Ovary (tissue), 3 donors: Measurements from ENCODE around the gene CACNA1S.

Experiments used
- EP300 ChIP-seq: sonication (generic); formaldehyde crosslinking; IDR thresholded peaks from one replicate; pipeline ENCODE4 v1.6.1; 2017; ENCODE audit warnings: antibody characterized with exemption
- TF ChIP-seq, protein P1 (sequence below), 3 donors: fragments of 450-650 bp in 2 of 3; fragments of 200-600 bp in 1 of 3; IDR thresholded peaks; one replicate each; pipeline versions ENCODE4 v1.5.1 to v1.8.0; 2016 to 2022; ENCODE audit warnings: antibody characterized with exemption in 3 of 3, mild to moderate bottlenecking in 1 of 3
- donor health status: DM: no; HTN: no; CAD: no.

- TF ChIP-seq, protein P1, sequence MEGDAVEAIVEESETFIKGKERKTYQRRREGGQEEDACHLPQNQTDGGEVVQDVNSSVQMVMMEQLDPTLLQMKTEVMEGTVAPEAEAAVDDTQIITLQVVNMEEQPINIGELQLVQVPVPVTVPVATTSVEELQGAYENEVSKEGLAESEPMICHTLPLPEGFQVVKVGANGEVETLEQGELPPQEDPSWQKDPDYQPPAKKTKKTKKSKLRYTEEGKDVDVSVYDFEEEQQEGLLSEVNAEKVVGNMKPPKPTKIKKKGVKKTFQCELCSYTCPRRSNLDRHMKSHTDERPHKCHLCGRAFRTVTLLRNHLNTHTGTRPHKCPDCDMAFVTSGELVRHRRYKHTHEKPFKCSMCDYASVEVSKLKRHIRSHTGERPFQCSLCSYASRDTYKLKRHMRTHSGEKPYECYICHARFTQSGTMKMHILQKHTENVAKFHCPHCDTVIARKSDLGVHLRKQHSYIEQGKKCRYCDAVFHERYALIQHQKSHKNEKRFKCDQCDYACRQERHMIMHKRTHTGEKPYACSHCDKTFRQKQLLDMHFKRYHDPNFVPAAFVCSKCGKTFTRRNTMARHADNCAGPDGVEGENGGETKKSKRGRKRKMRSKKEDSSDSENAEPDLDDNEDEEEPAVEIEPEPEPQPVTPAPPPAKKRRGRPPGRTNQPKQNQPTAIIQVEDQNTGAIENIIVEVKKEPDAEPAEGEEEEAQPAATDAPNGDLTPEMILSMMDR (IDR thresholded peaks at IDR 0.05), result no peak
- no peak for TF ChIP-seq EP300
These were observed 83.8 kb downstream of the CACNA1S start for GRCh38 chr1:201028461-201028889.
